ENCODE measurements around the gene PADI1. TPM values are rescaled to one million over a fixed set of nuclear protein-coding genes. Genes with fewer than 3 reads are reported as not detected.

The PADI1 gene
- total RNA-seq, 1 experiment from 2014 or later: 0.37 TPM

DNA sequence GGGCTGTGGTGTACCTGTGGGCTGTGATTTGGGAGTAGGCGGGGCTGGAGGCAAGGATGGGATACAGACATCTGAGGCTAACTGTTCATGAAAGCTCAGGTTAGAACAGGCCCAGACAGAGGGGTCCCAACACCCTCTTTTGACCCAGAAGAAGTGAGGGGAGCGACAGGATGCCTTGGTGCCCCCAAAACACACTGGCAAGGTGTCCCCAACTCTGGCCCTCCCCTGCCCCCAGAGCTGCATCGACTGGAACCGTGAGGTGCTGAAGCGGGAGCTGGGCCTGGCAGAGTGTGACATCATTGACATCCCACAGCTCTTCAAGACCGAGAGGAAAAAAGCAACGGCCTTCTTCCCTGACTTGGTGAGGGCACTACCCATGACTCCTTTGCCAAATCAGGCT lies 75.5 kb downstream of the PADI1 start:
- Histone ChIP-seq H4K20me1 (ENCODE audit: insufficient read depth) (no peaks in the 10 kb centered on the region), H3K4me2 (ENCODE audit: low read length) (no peak overlapping the region), H3K4me1 (ENCODE audit: control insufficient read depth in 1 of 2, insufficient read depth in 2 of 2, low read length in 2 of 2) (no peaks in the 10 kb centered on the region), H2AFZ (ENCODE audit: low read depth, low read length, poor library complexity, severe bottlenecking) (no peak overlapping the region), H3K9ac (ENCODE audit: low read length) (no peak overlapping the region), H3K27me3 (ENCODE audit: insufficient read depth, low read length) (peaks cover 3% of the 10 kb centered on the region; the same call in 1 of the 2 replicates), H3K36me3 (ENCODE audit: control insufficient read depth in 1 of 2, insufficient read depth in 2 of 2, low read length in 2 of 2) (no peaks in the 10 kb centered on the region), H3K9me3 (ENCODE audit: control insufficient read depth in 1 of 2, insufficient read depth in 1 of 2, low read depth in 1 of 2, low read length in 2 of 2) (no peaks in the 10 kb centered on the region), H3K79me2 (ENCODE audit: insufficient read depth, low read length) (no peaks in the 10 kb centered on the region), H3K9me2 (ENCODE audit: insufficient read depth) (no peaks in the 10 kb centered on the region), H3K27ac (ENCODE audit: low read depth, low read length) (no peak overlapping the region), H3K4me3 (replicated peaks in 1 of 2; ENCODE audit: low read depth in 1 of 2, low read length in 2 of 2) (no peak overlapping the region)
- DNase-seq (ENCODE audit: low read depth, low spot score) (no peak), ATAC-seq (no peak)
- ChIA-PET CTCF (no interaction called here), POLR2A (no interaction called here), RAD21 (ENCODE audit: low non-redundant PET in 1 of 2, low total read pairs in 2 of 2, uncharacterized antibody in 2 of 2, unreplicated experiment in 2 of 2) (interaction anchor here in 1 of 2 experiments (0.5 kb wide), 1 partner anchor 329 kb away, joined by 3 read pairs; no protein-coding TSS in a partner anchor)
- intact Hi-C loops (cut with micrococcal nuclease): no loop called here
- TF ChIP-seq SIN3A (IDR thresholded peaks at IDR 0.05; ENCODE audit: low read depth) (no peak), SP1 (IDR thresholded peaks at IDR 0.05; ENCODE audit: low read depth) (no peak), EGR1 (IDR thresholded peaks at IDR 0.05; ENCODE audit: low read depth) (no peak), ZNF274 (IDR thresholded peaks at IDR 0.05; ENCODE audit: low read depth, low read length) (no peak), CEBPB (IDR thresholded peaks at IDR 0.05; ENCODE audit: low read depth) (no peak), EZH2phosphoT487 (IDR thresholded peaks at IDR 0.05; ENCODE audit: borderline replicate concordance) (no peak), CBX3 (IDR thresholded peaks at IDR 0.05; ENCODE audit: low read depth) (no peak), ELF1 (IDR thresholded peaks at IDR 0.05; ENCODE audit: borderline replicate concordance, low read depth) (no peak), RAD21 (IDR thresholded peaks at IDR 0.05; ENCODE audit: low read depth) (no peak)
- TF ChIP-seq, protein P1, sequence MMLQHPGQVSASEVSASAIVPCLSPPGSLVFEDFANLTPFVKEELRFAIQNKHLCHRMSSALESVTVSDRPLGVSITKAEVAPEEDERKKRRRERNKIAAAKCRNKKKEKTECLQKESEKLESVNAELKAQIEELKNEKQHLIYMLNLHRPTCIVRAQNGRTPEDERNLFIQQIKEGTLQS (IDR thresholded peaks at IDR 0.05): no peak
- TF ChIP-seq, protein P2, sequence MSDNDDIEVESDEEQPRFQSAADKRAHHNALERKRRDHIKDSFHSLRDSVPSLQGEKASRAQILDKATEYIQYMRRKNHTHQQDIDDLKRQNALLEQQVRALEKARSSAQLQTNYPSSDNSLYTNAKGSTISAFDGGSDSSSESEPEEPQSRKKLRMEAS (IDR thresholded peaks at IDR 0.05): no peak
- TF ChIP-seq, protein P3, sequence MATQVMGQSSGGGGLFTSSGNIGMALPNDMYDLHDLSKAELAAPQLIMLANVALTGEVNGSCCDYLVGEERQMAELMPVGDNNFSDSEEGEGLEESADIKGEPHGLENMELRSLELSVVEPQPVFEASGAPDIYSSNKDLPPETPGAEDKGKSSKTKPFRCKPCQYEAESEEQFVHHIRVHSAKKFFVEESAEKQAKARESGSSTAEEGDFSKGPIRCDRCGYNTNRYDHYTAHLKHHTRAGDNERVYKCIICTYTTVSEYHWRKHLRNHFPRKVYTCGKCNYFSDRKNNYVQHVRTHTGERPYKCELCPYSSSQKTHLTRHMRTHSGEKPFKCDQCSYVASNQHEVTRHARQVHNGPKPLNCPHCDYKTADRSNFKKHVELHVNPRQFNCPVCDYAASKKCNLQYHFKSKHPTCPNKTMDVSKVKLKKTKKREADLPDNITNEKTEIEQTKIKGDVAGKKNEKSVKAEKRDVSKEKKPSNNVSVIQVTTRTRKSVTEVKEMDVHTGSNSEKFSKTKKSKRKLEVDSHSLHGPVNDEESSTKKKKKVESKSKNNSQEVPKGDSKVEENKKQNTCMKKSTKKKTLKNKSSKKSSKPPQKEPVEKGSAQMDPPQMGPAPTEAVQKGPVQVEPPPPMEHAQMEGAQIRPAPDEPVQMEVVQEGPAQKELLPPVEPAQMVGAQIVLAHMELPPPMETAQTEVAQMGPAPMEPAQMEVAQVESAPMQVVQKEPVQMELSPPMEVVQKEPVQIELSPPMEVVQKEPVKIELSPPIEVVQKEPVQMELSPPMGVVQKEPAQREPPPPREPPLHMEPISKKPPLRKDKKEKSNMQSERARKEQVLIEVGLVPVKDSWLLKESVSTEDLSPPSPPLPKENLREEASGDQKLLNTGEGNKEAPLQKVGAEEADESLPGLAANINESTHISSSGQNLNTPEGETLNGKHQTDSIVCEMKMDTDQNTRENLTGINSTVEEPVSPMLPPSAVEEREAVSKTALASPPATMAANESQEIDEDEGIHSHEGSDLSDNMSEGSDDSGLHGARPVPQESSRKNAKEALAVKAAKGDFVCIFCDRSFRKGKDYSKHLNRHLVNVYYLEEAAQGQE (IDR thresholded peaks at IDR 0.05; ENCODE audit: low read depth): no peak
- no TSS peak for BruUV-seq (replicated peaks)
